Esophagus (tissue), 2 donors: Measurements from ENCODE around the gene PACC1. TPM values are rescaled to one million over a fixed set of nuclear protein-coding genes. Genes with fewer than 3 reads are reported as not detected.
"Not testable (repeated sequence)": the region's sequence is repeated elsewhere in the genome, so short reads cannot be mapped to it uniquely, and the experiment has no call there.

Experiments
- H3K27ac ChIP-seq, 2 donors: one replicate each; pipeline ENCODE4 v1.5.1; 2013; ENCODE audit warnings: low read depth in 2 of 2, mild to moderate bottlenecking in 2 of 2, inconsistent platforms in 1 of 2, low read length in 1 of 2, moderate library complexity in 1 of 2
- H3K27me3 ChIP-seq, 2 donors: one replicate each; pipeline ENCODE4 v1.6.1; 2013; ENCODE audit warnings: low read length in 2 of 2, control low read depth in 1 of 2, mild to moderate bottlenecking in 1 of 2; ENCODE audit not compliant: insufficient read depth in 2 of 2, control insufficient read depth in 1 of 2
- H3K36me3 ChIP-seq, 2 donors: one replicate each; pipeline ENCODE4 v1.6.1; 2013; ENCODE audit warnings: low read length in 1 of 2; ENCODE audit not compliant: control insufficient read depth in 2 of 2, insufficient read depth in 2 of 2
- H3K4me1 ChIP-seq, 2 donors: one replicate each; pipeline ENCODE4 v1.6.1; 2013; ENCODE audit warnings: low read length in 1 of 2; ENCODE audit not compliant: control insufficient read depth in 2 of 2, insufficient read depth in 2 of 2
- H3K4me3 ChIP-seq, 2 donors: one replicate each; pipeline ENCODE4 v1.5.1; 2013; ENCODE audit warnings: low read length in 2 of 2, mild to moderate bottlenecking in 2 of 2, low read depth in 1 of 2, moderate library complexity in 1 of 2
- H3K9me3 ChIP-seq, 2 donors: one replicate each; pipeline ENCODE4 v1.6.1; 2013; ENCODE audit warnings: mild to moderate bottlenecking in 2 of 2, low read depth in 1 of 2, low read length in 1 of 2, moderate library complexity in 1 of 2; ENCODE audit not compliant: control insufficient read depth in 2 of 2, insufficient read depth in 1 of 2
- WGBS, 2 donors: extraction: QIAGEN DNeasy Blood & Tissue Kit; methylation state at CpG; one replicate each; pipeline ENCODE4 v1.1.7; 2013; 5-methylcytosine and 5-hydroxymethylcytosine counted together
- polyA plus RNA-seq, 2 donors: library from polyadenylated mRNA; stranded (reverse); fragments of 200-250 nt; gene quantifications; one replicate each; pipeline ENCODE4 v1.2.3, GENCODE V29; 2013
- donor health status: healthy with polysubstance abuse.
- donor health status: Bipolar disorder and iron deficiency.

PACC1 gene
- polyA plus RNA-seq, 2 donors, result 3.6 to 4.1 TPM

- no peaks in the 10 kb centered on the region for H3K36me3 ChIP-seq
- no peaks in the 10 kb centered on the region for H3K27me3 ChIP-seq
- H3K9me3 ChIP-seq, result no peaks in the 10 kb centered on the region
- WGBS, 2 donors, result 97 to 100% methylated on average over 4 of the region's 4 CpGs
- H3K4me1 ChIP-seq, result no peaks in the 10 kb centered on the region
- no peak overlapping the region for H3K4me3 ChIP-seq
- no peak overlapping the region for H3K27ac ChIP-seq
These were observed 13.6 kb downstream of the PACC1 start for GRCh38 chr1:212401042-212401441.

GRCh38 chr1:212397171-212397570 lies 17.5 kb downstream of the PACC1 start:
- Histone ChIP-seq H3K4me3 (no peak overlapping the region), H3K4me1 (no peaks in the 10 kb centered on the region), H3K9me3 (no peaks in the 10 kb centered on the region), H3K27ac (no peak overlapping the region), H3K27me3 (no peaks in the 10 kb centered on the region), H3K36me3 (no peaks in the 10 kb centered on the region)
- WGBS, 2 donors, result 95 to 100% methylated on average over 1 of the region's 1 CpG

DNA sequence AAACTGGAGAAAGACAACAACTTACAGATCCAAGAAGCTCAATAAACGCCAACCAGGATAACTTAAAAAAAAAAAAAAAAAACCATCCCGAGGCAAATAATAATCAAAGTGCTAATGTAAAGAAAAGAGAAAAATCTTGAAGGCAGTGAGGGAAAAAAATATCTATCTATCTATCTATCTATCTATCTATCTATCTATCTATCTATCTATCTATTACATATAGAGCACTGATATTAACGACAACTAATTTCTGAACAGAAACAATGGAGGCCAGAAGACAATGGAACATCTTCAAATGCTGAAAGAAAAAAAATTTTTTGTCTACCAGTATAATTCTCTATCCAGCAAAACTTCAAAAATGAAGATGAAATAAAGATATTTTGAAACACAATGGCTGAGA lies 18.0 kb downstream of the PACC1 start:
- Histone ChIP-seq H3K27ac (no peak overlapping the region), H3K4me3 (no peak overlapping the region), H3K9me3 (no peaks in the 10 kb centered on the region), H3K27me3 (no peaks in the 10 kb centered on the region), H3K4me1 (no peaks in the 10 kb centered on the region), H3K36me3 (no peaks in the 10 kb centered on the region)
- 99% methylated on average over 3 of the region's 3 CpGs for WGBS, 2 donors

DNA sequence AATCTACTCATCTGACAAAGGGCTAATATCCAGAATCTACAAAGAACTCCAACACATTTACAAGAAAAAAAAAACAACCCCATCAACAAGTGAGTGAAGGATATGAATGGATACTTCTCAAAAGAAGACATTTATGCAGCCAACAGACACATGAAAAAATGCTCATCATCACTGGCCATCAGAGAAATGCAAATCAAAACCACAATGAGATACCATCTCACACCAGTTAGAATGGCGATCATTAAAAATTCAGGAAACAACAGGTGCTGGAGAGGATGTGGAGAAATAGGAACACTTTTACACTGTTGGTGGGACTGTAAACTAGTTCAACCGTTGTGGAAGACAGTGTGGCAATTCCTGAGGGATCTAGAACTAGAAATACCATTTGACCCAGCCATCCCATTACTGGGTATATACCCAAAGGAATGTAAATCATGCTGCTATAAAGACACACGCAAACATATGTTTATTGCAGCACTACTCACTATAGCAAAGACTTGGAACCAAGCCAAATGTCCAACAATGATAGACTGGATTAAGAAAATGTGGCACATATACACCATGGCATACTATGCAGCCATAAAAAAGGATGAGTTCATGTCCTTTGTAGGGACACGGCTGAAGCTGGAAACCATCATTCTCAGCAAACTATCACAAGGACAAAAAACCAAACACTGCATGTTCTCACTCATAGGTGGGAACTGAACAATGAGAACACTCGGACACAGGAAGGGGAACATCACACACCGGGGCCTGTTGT lies 18.8 kb downstream of the PACC1 start:
- WGBS, 2 donors, result 94 to 97% methylated on average over 5 of the region's 6 CpGs
- not testable (repeated sequence) for H3K36me3 ChIP-seq

DNA sequence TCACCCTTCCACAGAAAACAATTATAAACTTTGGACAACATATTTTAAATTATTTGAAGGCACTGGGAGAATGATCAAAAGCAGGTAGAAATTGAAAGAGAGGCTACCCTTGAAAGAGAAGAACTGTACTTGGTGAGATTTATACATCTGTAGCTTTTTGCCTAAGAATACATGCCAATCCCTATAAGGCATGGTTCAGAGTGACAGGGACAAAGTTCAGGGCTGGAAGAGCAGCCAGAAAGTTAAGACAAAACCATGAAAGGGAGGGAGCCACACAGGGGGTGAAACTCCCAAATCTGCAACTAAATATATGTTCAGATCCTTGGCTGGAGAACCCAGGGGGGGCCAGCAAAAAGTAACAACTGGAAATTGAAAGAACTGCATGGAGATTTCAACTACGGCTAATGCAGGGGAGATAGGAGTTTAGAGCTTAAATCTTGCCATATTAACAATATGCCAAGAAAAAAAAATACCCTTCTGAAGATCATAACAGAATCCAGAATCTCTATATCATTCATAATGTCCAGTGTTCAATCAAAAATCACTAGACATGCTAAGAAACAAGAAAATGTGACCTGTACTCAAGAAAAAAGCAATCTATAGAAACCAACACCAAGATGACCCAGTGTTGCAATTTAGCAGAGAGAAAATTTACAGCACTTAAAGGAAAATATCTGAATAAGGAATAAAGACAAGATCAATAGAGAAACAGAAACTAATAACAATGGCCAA lies 25.5 kb downstream of the PACC1 start:
- 100% methylated on average over 1 of the region's 1 CpG for WGBS, 2 donors
- Histone ChIP-seq H3K36me3 (peaks cover 13 to 17% of the 10 kb centered on the region in 2 donors), H3K27me3 (no peaks in the 10 kb centered on the region), H3K4me3 (no peak overlapping the region), H3K27ac (no peak overlapping the region), H3K9me3 (no peaks in the 10 kb centered on the region), H3K4me1 (no peaks in the 10 kb centered on the region)

More for the DNA sequence above, 18.8 kb downstream of the PACC1 start:
- not testable (repeated sequence) for H3K27ac ChIP-seq, H3K4me3 ChIP-seq, H3K4me1 ChIP-seq, H3K27me3 ChIP-seq, H3K9me3 ChIP-seq

- Histone ChIP-seq H3K4me3 (no peak overlapping the region), H3K27ac (no peak overlapping the region), H3K4me1 (no peaks in the 10 kb centered on the region), H3K9me3 (no peaks in the 10 kb centered on the region), H3K27me3 (no peaks in the 10 kb centered on the region), H3K36me3 (peaks cover 13 to 21% of the 10 kb centered on the region in 2 donors)
- 57 to 87% methylated on average over 1 of the region's 1 CpG for WGBS, 2 donors
These were observed 28.7 kb downstream of the PACC1 start for GRCh38 chr1:212386029-212386428.

DNA sequence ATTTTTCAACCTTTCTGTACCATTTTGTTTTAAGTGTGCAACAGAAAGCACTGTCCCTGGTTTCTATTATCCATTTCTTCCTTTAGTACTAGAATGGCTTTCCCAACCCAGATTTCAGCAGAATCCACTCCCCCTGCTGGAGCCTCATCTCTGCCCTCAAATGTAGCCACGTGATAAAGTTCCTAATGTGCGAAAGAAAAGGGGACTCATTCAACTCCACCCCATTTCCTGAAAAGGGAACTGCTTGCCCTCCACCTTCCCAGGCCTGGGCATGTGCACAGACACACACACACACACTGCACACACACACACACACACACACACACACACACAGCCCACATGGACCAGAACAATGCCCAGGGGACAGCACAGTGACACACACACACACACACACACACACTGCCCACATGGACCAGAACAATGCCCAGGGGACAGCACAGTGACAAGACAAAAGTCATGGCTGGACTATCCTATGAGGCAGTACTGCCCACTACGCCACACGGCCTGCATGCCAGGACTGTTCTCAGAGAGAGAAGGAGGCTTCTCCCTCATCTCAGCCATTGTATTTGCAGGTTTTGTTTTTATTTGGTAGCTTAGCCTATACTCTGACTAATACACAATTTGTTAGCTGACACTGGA lies 33.2 kb downstream of the PACC1 start:
- WGBS, 2 donors, result 83 to 87% methylated on average over 4 of the region's 4 CpGs
- Histone ChIP-seq H3K9me3 (no peaks in the 10 kb centered on the region), H3K36me3 (peaks cover 20 to 32% of the 10 kb centered on the region in 2 donors)

GRCh38 chr1:212379366-212379765 lies 35.3 kb downstream of the PACC1 start:
- 89 to 98% methylated on average over 2 of the region's 2 CpGs for WGBS, 2 donors
- no peak overlapping the region for H3K27ac ChIP-seq
- no peaks in the 10 kb centered on the region for H3K9me3 ChIP-seq
- H3K4me1 ChIP-seq, result no peaks in the 10 kb centered on the region
- H3K27me3 ChIP-seq, result no peaks in the 10 kb centered on the region
- H3K4me3 ChIP-seq, result no peak overlapping the region
- peaks cover 10 to 23% of the 10 kb centered on the region in 2 donors for H3K36me3 ChIP-seq

More for the DNA sequence above, 33.2 kb downstream of the PACC1 start:
- no peak overlapping the region for H3K27ac ChIP-seq
- H3K27me3 ChIP-seq, result no peaks in the 10 kb centered on the region
- H3K4me3 ChIP-seq, result no peak overlapping the region
- no peaks in the 10 kb centered on the region for H3K4me1 ChIP-seq

GRCh38 chr1:212377644-212378043 lies 37.0 kb downstream of the PACC1 start:
- WGBS, 2 donors, result 97% methylated on average over 3 of the region's 3 CpGs
- Histone ChIP-seq H3K4me3 (no peak overlapping the region), H3K27me3 (no peaks in the 10 kb centered on the region), H3K27ac (no peak overlapping the region), H3K4me1 (no peaks in the 10 kb centered on the region), H3K36me3 (peaks cover 10 to 21% of the 10 kb centered on the region in 2 donors), H3K9me3 (no peaks in the 10 kb centered on the region)
